Cardiac muscle cell (in vitro differentiated cells and primary cell): Measurements from ENCODE around the gene GSTA2. TPM values are rescaled to one million over a fixed set of nuclear protein-coding genes. Genes with fewer than 3 reads are reported as not detected.
"Not testable (repeated sequence)": the region's sequence is repeated elsewhere in the genome, so short reads cannot be mapped to it uniquely, and the experiment has no call there.

Experiments
- DNase-seq, 2 donors: peaks; one replicate each; pipeline versions ENCODE4 v3.0.0 to v3.0.0-alpha.2; 2010 to 2017; ENCODE audit warnings: low read depth in 1 of 2, low spot score in 1 of 2
- H3K27ac ChIP-seq: fragments of 200-600 bp; sonication (generic); 2 replicates; pipeline ENCODE4 v1.5.1; 2016
- H3K27me3 ChIP-seq: fragments of 200-600 bp; sonication (generic); 2 replicates; pipeline ENCODE4 v1.6.0; 2016; ENCODE audit warnings: control low read depth
- H3K36me3 ChIP-seq: fragments of 200-600 bp; sonication (generic); 2 replicates; pipeline ENCODE4 v1.5.1; 2016; ENCODE audit warnings: control low read depth
- H3K4me1 ChIP-seq: fragments of 200-600 bp; sonication (generic); 2 replicates; pipeline ENCODE4 v1.8.1; 2017; ENCODE audit warnings: low read depth, mild to moderate bottlenecking, mixed run types
- H3K4me3 ChIP-seq: fragments of 200-600 bp; sonication (generic); 2 replicates; pipeline ENCODE4 v1.5.1; 2016; ENCODE audit warnings: mild to moderate bottlenecking
- H3K9me3 ChIP-seq: fragments of 200-600 bp; sonication (generic); 2 replicates; pipeline ENCODE4 v1.5.1; 2017; ENCODE audit warnings: low read depth, mild to moderate bottlenecking, control low read depth
- CTCF ChIP-seq: IDR thresholded peaks from 2 replicates; pipeline ENCODE4 v1.5.1; 2012; ENCODE audit warnings: low read depth, mild to moderate bottlenecking, low read length
- polyA plus RNA-seq: library from polyadenylated mRNA; unstranded; fragments of >200 nt; fragmentation: Nextera tagmentation; extraction: Ambion mirVana; gene quantifications from 2 replicates; pipeline ENCODE4 v1.2.1, GENCODE V29; 2016
- total RNA-seq: library from RNA; depleted of rRNA; stranded (reverse); fragments of >200 nt; gene quantifications from 2 replicates; pipeline ENCODE4 v1.2.3, GENCODE V29; 2016

The GSTA2 gene
- total and polyA plus RNA-seq, 2 experiments from 2014 or later = 0.24 TPM; not detected in 1

- no peak for TF ChIP-seq CTCF
- Histone ChIP-seq H3K4me1 (no peaks in the 10 kb centered on the region), H3K36me3 (no peaks in the 10 kb centered on the region), H3K27ac (no peak overlapping the region), H3K27me3 (no peaks in the 10 kb centered on the region), H3K9me3 (no peaks in the 10 kb centered on the region), H3K4me3 (no peak overlapping the region)
- DNase-seq = no peak
Measured at GRCh38 chr6:52779237-52779636, 16.0 kb upstream of the GSTA2 start.

- not testable (repeated sequence) for H3K27me3 ChIP-seq, DNase-seq, H3K4me1 ChIP-seq
Measured at GRCh38 chr6:52776711-52777351, 13.6 kb upstream of the GSTA2 start.

GRCh38 chr6:52769399-52769798 lies 6.1 kb upstream of the GSTA2 start:
- H3K27ac ChIP-seq, H3K4me3 ChIP-seq, H3K4me1 ChIP-seq, DNase-seq, H3K27me3 ChIP-seq, H3K9me3 ChIP-seq, H3K36me3 ChIP-seq: not testable (repeated sequence)

More at GRCh38 chr6:52776711-52777351, 13.6 kb upstream of the GSTA2 start:
- not testable (repeated sequence) for H3K36me3 ChIP-seq, H3K27ac ChIP-seq, H3K9me3 ChIP-seq, H3K4me3 ChIP-seq

- H3K36me3 ChIP-seq, H3K4me3 ChIP-seq, H3K4me1 ChIP-seq, H3K27ac ChIP-seq, DNase-seq, H3K9me3 ChIP-seq, H3K27me3 ChIP-seq: not testable (repeated sequence)
Measured at GRCh38 chr6:52767658-52768057, 4.4 kb upstream of the GSTA2 start.

- H3K27me3 ChIP-seq, H3K27ac ChIP-seq, DNase-seq, H3K4me3 ChIP-seq, H3K4me1 ChIP-seq, H3K9me3 ChIP-seq, H3K36me3 ChIP-seq: not testable (repeated sequence)
Measured at GRCh38 chr6:52761673-52762491, 1.4 kb downstream of the GSTA2 start.

GRCh38 chr6:52760105-52760765 lies 3.0 kb downstream of the GSTA2 start:
- DNase-seq = no peak
- Histone ChIP-seq H3K36me3 (no peaks in the 10 kb centered on the region), H3K4me1 (no peaks in the 10 kb centered on the region), H3K27me3 (no peaks in the 10 kb centered on the region), H3K9me3 (no peaks in the 10 kb centered on the region), H3K27ac (no peak overlapping the region), H3K4me3 (no peak overlapping the region)
- TF ChIP-seq CTCF = no peak

- peak; percentile 15 to 35 for DNase-seq
- no peaks in the 10 kb centered on the region for H3K36me3 ChIP-seq
- H3K4me1 ChIP-seq = no peaks in the 10 kb centered on the region
- H3K27me3 ChIP-seq = no peaks in the 10 kb centered on the region
- H3K27ac ChIP-seq = no peak overlapping the region
- no peaks in the 10 kb centered on the region for H3K9me3 ChIP-seq
- no peak overlapping the region for H3K4me3 ChIP-seq
- TF ChIP-seq CTCF = no peak
Measured at GRCh38 chr6:52759085-52759484, 4.2 kb downstream of the GSTA2 start.

- not testable (repeated sequence) for H3K4me1 ChIP-seq, H3K4me3 ChIP-seq, H3K9me3 ChIP-seq, H3K36me3 ChIP-seq, H3K27me3 ChIP-seq, H3K27ac ChIP-seq
- DNase-seq = peak in 1 of 2 donors; percentile 94
Measured at GRCh38 chr6:52757651-52758338, 5.5 kb downstream of the GSTA2 start.
